ENCODE data around the gene FNBP1.

DNA sequence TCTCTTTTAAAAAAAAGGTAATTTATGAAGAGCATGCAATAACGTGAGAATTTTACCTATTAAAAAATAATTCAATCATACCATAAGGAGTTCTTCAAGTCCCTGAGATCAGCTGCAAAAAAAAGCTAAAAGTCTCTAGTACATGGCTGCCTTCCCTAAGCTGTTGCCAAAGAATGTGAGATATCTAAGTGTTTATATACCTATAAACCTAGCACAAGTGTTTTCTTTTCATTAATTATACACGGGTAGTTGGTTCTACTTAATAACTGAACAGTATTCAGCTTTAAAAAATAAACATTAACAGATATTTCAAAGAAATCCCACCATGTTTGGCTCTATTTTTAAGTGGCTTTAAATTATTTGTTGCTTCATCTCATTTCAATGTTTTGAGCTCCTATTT lies 25.9 kb downstream of the FNBP1 start:
- TF ChIP-seq, protein P1, sequence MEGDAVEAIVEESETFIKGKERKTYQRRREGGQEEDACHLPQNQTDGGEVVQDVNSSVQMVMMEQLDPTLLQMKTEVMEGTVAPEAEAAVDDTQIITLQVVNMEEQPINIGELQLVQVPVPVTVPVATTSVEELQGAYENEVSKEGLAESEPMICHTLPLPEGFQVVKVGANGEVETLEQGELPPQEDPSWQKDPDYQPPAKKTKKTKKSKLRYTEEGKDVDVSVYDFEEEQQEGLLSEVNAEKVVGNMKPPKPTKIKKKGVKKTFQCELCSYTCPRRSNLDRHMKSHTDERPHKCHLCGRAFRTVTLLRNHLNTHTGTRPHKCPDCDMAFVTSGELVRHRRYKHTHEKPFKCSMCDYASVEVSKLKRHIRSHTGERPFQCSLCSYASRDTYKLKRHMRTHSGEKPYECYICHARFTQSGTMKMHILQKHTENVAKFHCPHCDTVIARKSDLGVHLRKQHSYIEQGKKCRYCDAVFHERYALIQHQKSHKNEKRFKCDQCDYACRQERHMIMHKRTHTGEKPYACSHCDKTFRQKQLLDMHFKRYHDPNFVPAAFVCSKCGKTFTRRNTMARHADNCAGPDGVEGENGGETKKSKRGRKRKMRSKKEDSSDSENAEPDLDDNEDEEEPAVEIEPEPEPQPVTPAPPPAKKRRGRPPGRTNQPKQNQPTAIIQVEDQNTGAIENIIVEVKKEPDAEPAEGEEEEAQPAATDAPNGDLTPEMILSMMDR (IDR thresholded peaks at IDR 0.05): no peak
- TF ChIP-seq POLR2AphosphoS5 (IDR thresholded peaks at IDR 0.05; ENCODE audit: low read depth, low read length): no peak
